HG03457 (cell line): ENCODE data around the gene SLC22A4.

Experiments used
- ATAC-seq: cut with Tn5 transposase; IDR thresholded peaks from one replicate; pipeline ENCODE4 v1.9.1; 2021; ENCODE audit warnings: moderate number of reproducible peaks; ENCODE audit not compliant: unreplicated experiment

SLC22A4 gene

DNA sequence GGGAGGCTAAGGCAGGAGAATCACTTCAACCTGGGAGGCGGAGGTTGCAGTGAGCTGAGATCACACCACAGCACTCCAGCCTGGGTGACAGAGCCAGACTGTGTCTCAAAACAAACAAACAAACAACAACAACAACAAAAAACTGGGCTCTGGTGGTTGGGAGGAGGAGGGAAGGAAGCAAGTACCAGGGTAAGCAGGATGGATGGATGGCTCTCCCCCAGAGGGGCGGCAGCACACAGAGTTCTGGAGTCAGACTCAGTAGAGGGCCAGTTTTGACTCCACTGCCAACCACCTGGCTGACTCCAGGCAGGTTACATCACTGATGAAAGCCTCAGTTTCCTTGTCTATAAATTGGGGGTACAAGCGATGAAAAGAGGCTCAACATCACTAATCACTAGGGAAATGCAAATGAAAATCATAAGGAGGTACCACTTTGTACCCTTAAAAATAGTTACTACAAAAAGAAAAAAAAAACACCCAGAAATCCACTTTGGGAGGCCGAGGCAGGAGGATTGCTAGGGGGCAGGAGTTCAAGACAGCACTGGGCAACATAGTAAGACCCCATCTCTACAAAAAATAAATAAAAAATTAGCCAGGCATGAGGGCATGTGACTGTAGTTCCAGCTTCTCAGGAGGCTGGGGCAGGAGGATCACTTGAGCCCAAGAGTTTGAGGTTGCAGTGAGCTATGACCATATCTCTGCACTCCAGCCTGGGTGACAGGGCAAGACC is 3.2 kb downstream of the SLC22A4 start:
- ATAC-seq = no peak

DNA sequence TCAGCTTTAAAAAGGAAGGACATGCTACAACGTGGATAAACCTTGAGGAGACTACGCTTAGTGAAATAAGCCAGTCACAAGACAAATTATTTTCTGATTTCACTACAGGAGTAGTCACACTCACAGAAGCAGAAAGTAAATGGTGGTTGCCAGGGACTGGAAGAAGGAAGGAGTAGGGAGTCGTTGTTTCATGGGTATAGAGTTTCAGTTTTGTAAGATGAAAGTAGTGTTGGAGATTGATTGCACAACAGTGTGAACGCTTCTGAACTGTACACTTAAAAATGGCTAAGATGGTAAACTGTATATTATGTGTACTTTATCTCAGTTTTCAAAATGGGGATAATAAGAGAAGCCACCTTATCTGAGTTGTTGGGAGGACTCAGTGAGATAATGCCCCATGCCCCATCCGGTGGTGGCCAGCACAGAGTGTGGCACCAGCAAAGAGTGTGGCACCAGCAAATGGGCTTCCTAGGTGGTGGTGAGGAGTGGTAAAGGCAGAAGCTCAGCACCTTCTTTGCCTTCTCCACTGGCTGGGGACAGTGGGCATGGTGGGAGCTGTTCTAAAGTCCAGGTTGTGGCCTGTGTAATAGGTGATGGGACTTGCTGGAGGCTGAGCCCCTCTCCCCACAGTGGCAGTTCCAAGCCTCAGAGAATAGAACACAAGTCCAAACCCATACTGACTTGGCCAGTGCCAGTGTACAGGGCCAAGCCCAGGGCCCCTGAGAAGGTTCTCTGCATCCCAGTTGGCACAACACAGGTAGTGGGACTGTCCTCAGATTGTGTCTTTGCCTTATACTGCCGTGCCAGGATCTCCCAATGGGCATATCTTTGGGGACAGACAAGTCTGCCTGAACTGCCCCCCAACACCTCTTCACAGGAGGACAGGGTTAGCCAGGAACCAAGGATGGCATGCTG is 4.4 kb downstream of the SLC22A4 start:
- no peak for ATAC-seq

DNA sequence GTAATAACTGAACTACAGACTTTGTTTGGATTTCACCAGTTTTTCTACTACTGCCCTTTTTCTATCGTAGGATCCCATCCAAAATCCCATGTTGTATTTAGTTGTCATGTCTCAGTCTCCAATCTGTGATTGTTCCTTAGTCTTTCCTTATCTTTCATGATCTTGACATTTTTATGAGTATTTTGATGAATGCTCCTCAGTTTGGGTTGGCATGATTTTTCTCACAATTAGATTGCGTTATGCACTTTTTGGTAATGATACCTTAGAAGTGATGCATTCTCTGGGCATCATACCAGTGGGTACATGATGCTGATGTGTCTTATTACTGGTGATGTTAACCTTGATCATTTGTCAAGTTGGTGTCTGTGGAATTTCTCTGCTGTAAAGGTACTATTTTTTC is 5.7 kb downstream of the SLC22A4 start:
- ATAC-seq = no peak

GRCh38 chr5:132300577-132301343 is 6.6 kb downstream of the SLC22A4 start:
- ATAC-seq = no peak

- no peak for ATAC-seq
Measured at GRCh38 chr5:132301344-132302271, 7.4 kb downstream of the SLC22A4 start.

- ATAC-seq = no peak
Measured at GRCh38 chr5:132302413-132302812, 8.2 kb downstream of the SLC22A4 start.

- no peak for ATAC-seq
Measured at GRCh38 chr5:132303589-132303988, 9.4 kb downstream of the SLC22A4 start.

- ATAC-seq = no peak
Measured at GRCh38 chr5:132305420-132305819, 11.2 kb downstream of the SLC22A4 start.

DNA sequence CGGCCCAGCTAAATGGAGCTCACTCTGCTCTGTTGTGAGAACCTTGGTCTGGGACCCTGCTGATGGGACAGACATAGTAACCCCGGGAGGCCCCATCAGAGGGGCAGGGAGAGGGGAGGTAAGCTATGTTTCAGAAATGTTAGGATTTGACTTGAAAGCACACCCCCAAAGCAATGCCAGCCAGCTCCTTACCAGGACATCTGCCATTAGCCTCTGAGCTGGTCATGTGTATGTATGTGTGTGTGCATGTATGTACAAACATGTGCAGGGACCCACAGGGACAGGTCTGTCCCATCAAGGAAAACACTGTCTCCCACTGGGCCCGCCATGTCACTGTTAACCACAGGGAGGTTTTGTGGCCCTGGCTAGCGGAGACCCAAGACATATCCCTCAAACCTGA is 14.5 kb downstream of the SLC22A4 start:
- ATAC-seq = no peak

DNA sequence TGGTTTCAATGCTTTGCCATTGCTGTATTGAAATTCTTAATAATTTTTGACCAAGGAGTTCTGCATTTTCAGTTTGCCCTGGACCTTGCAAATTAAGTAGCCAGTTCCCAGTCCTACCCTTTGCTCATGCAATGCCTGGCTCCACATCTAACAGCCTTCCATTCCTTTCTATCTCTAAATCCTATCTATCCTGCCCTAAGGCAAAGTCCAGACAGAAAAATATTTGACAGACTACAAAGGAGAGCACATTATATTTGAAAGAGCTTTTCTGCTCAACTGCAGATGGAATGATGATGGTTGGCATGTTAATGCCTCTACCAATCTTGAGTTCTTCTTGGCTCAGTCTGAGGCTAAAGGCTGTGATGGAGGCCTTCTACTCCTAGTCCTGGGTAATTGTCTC is 15.5 kb downstream of the SLC22A4 start:
- no peak for ATAC-seq

GRCh38 chr5:132310141-132310834 is 16.1 kb downstream of the SLC22A4 start:
- no peak for ATAC-seq

- ATAC-seq = no peak
Measured at GRCh38 chr5:132313366-132313765, 19.2 kb downstream of the SLC22A4 start.

- ATAC-seq = no peak
Measured at GRCh38 chr5:132313961-132314432, 19.8 kb downstream of the SLC22A4 start.

- ATAC-seq = no peak
Measured at GRCh38 chr5:132315529-132316067, 21.4 kb downstream of the SLC22A4 start.

DNA sequence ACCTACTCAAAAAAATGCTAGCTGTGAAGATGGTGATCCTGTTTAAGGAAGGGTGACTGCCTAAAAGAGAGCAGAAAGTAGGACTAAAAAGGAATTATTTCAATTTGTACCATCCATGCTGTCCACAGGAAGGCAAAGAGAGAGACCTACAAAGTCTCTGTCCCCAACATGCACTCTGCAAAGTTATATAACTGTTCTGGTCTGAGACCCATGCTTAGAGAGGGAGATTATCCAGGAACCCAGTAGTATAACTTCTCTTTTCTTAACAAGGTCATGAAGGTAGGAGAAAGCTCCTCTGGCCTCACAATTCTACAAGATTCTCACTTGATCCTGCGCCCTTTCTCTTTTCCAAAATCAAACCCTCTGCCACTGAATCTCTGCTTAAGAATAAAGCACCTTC is 25.8 kb downstream of the SLC22A4 start:
- no peak for ATAC-seq

DNA sequence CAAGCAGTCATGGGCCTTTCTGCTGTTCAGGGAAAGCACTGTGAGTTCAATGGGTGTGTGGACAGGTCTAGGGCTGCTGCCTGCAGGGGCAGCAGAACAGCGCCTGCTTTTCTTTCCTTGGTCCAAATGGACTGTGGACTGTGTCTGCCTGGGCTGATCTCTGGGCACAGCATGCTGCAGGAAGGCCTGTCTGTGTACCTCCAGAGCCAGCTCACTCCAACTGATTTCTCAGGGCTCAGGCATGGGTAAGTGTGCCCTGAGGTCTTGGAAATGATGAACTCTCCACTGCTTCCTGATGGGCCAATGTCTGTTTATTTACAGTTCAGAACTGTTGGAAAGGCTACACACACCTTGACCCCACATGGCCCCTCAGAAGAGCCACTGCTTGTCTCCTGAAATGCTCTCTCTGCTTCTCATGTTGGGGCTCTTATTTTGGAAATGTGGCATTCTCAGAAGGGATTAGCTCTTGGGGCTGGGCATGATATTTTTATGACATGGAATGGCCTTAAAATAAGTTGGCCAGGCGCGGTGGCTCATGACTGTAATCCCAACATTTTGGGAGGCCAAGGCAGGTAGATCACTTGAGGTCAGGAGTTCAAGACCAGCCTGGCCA is 27.0 kb downstream of the SLC22A4 start:
- ATAC-seq = no peak

- no peak for ATAC-seq
Measured at GRCh38 chr5:132322266-132322665, 28.1 kb downstream of the SLC22A4 start.

DNA sequence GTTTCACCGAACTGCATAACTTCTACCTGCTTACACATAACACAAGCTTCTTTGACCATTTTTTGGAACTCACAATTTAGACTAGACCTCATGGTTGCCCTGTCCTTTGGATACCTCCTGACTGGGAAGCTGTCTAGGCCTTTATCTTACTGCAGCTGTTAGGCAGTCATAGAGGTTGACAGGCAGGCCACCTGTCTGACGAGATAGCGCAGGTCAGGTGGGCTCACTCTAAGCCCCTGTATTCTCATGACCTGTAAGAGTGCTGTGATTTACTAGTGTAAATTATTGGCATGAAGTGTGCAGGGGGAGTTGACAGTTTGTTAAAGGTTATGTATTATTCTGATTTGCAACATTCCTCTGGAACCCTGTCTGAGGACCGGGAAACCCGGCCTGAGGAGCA is 29.0 kb downstream of the SLC22A4 start:
- no peak for ATAC-seq

DNA sequence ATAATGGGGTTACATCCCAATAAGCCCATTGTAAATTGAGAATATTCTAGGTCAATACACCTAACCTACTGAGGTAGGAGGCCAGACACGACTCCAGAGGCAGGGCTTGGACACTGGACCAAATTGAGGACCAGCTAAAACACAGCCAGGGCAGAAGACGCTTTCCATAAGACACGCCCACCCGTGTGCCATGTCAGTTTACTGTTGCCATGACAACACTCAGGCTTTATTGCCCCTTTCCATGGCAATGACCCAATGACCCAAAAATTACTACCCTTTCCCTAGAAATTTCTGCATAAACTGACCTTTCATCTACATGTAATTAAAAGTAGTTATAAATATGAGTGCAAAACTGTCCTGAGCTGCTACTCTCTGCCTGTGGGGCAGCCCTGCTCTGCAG is 31.5 kb downstream of the SLC22A4 start:
- no peak for ATAC-seq
